Activated naive CD4-positive, alpha-beta T cell treated with anti-CD3 and anti-CD28 coated beads, Interleukin-2, amount 50 U/mL, for 16 hours (primary cell): ENCODE measurements around the gene ZBTB40.

Source experiments
- DNase-seq: peaks from one replicate; pipeline ENCODE4 v3.0.0-alpha.2; 2020

Gene ZBTB40

DNA sequence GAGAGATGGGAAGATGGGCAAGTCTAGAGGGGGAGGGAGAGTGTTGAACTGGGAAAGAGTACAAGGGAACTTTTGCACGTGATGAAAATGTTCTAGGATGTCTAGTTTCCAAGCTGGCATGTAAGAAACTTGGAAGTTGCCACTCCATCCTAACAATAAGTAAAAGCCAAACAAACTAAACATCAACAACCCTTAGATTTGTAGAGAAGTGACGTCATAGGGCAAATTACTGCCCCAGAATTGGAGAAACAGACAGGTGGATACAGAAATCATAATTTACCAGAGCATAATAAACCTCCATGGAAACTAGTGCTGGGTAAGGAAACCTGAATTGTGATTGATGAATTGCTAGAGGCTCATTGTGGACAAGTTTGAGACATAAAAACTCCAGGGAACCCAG is 14.7 kb upstream of the ZBTB40 start:
- DNase-seq: no peak

DNA sequence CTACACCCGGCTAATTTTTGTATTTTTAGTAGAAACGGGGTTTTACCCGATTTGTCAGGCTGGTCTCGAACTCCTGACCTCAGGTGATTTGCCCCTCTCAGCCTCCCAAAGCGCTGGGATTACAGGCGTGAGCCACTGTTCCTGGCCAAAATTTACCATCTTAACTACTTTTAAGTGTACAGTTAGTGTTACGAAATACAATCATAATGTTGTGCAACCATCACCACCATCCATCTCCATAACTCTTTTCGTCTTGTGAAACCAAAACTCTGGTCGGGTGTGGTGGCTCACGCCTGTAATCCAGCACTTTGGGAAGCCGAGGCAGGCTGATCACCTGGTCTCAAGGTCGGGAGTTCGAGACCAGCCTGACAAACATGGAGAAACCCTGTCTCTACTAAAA is 14.1 kb upstream of the ZBTB40 start:
- DNase-seq: no peak

DNA sequence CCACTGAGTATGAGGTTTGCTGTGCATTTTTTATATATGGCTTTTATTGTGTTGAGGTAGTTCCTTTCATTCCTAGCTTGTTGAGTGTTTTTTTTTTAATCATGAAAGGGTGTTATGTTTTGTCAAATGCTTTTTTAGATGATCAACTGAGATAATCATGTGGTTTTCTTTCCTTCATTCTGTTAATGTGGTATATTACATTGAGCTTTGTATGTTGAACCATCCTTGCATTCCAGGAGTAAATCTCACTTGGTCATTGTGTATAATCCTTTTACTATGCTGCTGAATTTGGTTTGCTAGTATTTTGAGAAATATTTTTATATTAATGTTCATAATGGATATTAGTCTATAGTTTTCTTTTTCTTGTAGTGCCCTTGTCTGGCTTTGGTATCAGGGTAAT is 11.1 kb upstream of the ZBTB40 start:
- DNase-seq: no peak

DNA sequence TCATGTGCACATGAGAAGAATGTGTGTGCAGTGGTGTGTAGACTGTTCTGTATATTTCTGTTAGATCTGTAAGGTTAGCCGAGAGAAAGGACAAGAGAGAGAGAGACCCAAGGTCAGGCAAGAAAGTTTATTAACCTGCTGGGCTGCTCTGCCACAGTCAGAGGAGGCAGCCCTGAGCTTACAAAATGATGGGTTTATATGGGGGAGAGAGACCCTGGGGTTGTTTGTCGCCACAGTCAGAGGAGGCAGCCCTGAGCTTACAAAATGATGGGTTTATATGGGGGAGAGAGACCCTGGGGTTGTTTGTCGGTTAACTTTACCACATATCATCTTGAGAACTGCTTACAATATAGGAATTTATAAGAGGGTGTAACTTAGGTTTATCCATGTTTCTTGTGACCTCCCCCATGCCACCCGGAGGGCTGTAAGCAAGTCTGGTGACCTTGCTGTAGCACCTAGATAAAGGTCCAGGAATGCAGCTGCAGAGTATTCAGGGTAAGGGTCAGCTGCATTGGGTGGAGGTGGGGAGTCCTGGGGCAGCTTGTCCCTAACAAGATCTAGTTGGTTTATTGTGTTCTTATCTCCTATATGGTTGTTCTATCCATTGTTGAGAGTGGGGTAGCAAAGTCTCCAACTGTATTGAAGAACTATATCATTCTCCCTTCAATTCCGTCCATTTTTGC is 9.3 kb upstream of the ZBTB40 start:
- DNase-seq: no peak

DNA sequence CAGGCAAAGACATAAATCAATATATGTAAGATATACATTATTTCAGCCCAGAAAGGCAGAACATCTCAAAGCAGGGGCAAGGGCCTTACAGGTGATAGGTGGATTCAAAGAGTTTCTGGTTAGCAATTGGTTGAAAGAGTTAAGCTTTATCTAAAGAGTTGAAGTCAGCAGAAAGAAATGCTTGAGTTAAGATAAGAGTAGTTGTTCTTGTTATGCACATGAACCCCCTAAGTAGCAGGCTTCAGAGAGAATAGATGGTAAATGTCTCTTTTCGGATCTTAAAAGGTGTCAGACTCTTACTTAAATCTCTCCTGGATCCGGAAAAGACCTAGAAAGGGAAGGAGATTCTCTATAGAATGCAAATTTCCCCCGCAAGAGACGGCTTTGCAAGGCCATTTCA is 8.3 kb upstream of the ZBTB40 start:
- DNase-seq: no peak

DNA sequence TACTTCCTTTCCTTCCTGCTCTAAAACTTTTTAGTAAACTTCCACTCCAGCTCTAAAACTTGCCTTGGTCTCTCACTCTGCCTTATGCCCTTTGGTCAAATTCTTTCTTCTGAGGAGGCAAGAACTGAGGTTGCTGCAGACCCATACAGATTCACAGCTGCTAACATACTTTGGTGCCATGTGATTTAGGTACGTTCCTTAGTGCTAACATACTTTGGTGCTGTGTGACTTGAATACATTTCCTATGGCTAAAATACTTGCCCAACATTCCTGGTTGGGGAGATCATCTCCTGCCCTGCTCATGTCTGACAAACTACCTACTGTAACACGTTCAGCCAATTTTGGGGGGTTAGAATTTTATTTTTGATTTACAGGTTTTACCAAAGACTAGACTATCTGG is 6.8 kb upstream of the ZBTB40 start:
- no peak for DNase-seq

DNA sequence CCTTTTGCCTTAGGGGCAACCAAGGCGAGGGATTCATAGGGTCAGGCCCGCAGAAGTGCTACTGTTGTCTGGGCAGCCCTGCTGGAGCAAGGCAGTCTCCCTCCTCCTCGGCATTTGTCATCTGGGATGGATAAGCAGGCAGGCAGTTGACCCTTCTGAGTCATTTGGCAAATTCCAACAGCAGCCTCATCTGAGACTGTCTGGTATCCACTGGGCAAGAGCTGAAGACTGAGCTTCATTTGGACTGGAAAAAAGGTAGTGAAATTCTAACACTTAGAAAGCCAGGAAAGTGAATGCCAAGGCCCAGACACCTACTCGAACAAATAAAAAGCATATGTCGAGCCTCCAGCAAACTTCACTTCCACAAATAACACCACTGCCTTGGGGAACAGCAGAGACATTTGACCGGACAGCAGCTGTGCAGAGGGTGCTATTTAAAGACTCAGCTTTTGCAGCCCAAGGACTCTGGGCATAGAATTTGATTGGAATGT is 4.0 kb upstream of the ZBTB40 start:
- DNase-seq: no peak

DNA sequence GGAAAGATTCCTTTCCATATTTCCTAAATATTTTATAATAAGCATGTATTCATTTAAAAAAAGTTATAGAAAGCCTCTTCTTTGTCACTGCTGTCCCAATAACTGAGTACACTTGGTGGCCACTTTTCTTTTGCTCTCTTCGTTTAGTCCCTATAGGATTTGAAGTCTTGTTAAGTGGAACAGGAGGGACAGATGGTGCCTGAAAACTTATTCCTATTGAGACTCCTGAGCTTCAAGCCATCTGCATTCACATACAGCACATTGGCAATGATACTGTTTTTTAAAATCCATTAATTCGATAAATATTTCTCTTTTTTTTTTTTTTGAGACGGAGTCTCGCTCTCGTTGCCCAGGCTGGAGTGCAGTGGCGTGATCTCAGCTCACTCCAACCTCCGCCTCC is 2.0 kb upstream of the ZBTB40 start:
- no peak for DNase-seq

DNA sequence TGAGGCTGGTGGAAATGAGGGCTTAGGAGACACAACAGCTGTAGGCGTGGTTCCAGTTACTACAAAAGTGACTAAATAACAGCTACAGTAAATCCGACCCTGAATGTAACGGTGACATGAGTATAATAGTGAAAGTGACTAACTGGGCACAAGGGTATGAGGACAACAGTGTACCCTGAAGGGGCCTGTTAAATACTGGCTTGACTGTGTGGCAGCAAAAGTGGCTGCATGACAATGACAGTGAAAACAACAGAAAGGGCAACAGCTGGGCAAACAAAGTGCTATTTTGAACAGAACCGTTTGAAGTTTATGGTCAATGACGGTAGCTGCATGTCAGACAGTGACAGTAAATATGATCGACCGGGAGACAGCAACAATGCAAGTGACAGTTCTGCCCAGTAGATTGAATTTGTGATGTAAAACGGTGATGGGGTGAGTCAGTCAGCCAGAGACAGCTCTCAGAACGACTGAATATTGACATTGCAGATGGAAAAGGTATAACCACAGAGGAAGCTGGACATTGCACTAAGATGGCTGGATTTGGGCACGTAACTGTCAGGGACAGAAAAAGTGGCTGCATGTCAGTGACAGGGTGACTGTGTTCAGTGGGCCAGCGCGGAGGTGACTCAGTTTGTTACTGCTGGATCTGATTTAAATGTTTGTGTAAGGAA is 1.2 kb upstream of the ZBTB40 start:
- DNase-seq: no peak

DNA sequence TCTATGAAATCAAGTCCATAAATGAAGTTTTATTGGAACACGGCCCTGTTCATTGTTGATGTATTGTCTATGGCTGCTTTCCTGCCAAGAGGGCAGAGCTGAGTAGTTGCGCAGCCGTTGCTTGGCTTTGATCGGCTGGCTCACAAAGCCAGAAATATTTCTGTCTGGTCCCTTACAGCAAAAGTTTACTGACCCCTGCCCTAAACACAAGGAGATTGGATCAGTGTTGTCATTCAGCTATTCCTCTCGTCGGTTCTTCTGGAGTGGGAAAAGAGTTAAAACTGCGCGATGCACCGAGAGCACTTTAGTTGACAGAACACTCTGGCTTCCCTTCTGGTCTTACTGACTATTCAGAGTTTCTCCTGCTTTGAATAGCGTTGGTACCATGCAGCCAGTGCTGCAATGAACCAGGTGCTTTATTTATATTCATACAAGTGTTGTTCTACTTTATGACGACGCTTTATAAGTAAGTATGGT is 868 bp downstream of the ZBTB40 start:
- no peak for DNase-seq

DNA sequence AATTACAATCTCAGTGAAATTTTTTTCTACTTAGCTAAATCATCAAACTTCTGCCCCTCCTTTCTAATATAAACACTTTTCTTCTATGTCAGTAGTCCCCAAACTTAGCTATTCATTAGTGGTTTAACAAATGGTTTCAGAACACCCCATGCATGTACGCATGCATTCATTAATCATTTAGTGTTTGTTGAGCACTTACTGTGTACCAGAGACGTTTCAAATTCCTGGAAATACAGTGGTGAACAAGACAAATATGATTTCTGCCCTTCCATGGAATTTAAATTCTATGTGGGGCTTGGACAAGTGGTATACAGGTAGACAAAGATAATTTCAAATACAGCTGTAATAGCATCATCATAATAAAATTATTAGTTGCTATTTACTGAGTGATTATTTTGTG is 1.5 kb downstream of the ZBTB40 start:
- no peak for DNase-seq

DNA sequence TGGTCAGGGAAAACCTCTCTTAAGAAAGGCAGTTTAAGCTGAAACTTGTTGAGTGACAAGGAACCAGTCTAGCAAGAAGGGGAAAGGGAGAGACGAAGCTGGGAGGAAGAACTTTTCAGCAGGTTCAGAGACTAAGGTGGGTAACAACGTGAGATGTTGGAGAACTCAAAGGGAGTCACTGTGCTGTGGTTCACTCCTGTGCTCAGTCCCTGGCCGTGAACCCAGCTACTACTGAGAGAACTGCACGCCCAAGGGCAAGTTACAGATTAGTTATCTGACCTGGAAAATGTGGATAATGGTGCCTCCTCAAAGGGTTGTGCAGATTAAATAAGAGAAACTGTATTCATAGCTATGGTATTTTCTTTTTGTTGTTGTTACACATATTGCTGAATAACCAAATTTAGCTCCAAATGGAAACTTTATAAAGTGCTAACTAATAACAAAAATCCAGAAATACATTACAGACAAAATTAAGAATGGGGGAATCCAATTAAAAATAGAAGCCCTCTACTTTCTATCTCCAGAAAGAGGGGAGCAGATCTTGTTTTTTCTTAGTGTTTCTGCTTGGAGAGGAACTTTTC is 2.9 kb downstream of the ZBTB40 start:
- DNase-seq: no peak

DNA sequence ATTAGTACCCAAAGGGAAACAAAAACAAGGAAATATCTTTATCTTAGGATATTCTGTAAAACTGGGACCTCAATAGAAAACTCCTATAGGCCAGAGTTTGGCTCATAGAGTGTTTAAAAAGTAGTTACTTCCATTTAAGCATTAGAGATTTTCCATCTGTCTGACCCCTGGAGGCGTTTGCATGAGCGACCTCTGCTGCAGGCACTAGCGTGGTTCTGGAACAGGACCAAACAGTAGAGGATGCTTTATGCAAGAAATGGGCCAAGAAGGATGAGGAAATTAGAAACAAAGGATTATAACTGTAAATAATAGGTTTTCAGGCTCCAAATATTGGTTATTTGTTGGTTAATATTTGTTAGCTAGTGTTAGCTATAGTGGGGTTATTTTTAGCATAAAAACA is 5.7 kb downstream of the ZBTB40 start:
- DNase-seq: no peak

DNA sequence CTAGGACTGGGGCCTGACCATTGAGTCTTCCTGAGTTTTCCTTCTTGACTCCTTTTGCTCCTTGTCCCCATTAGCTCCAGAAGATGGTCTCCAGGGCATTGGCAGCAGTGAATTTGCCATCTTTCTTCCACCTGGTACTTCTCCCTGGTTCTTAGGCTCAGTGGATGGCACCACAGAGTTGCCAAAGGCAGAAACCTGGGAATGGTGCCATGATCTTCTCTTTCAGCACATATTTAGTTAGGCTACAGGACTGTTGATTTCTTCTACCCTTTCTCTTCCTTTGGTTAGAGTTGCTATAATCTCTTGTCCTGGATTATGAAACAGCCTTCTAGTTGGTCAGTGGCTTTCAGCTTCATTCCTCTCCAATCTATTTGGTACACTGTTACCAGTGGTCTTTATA is 6.2 kb downstream of the ZBTB40 start:
- DNase-seq: no peak

DNA sequence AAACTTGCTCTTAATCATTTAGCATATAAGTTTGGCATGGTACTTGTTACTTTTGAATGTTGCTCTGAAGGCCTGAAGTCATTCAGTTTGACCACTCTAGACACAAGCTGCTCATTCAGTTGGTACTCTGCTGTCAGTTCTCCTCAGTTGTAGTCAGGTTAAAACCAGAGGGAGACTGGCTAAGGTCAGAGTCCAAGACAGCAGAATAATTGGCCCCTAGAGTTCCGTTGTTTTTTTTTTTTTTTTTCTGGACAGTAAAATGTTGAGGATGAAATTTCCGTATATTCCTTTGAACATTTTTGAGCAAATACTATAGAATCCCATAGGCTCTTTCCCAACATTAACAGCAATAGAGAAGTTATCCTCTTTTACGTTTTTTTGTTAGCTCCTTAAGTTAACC is 9.4 kb downstream of the ZBTB40 start:
- no peak for DNase-seq

DNA sequence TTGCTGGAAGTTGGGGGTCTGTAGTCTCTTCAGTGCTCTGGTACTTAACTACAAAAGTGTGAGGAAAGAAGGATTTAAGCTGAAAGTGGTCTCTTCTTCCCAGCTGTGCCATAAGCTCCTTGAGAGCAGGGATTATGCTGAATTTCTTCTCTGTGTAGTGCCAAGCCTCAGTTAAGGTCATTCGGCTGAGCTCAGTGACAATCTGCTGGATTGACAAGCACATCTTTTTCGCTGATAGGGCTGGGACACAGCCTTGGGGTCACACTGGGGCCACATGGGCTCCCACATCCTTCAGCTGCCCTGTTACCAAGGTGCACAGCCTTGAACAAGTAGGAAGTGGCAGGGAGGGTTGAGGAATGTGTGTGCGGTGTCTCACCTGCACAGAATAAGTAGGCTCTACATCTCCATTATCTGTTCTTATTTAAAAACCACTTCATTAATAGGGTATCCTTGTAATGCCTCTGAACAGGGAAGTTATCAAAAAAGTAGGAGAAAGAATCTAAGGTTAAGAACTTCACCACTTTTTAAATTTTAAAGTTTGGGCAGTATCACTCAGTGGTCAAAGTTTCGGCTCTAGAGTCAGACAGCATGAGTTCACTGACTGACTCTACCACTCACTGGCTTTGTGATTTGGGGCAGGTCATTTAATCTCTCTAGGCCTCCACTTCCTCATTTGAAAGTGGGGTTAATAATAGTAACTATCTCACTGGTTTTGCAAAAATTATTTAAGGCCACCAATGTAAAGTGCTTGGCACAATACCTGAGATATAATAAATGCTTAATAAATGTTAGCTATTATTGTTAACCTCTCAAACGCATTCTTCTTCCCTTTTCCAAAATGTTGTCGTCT is 10.3 kb downstream of the ZBTB40 start:
- DNase-seq: no peak

DNA sequence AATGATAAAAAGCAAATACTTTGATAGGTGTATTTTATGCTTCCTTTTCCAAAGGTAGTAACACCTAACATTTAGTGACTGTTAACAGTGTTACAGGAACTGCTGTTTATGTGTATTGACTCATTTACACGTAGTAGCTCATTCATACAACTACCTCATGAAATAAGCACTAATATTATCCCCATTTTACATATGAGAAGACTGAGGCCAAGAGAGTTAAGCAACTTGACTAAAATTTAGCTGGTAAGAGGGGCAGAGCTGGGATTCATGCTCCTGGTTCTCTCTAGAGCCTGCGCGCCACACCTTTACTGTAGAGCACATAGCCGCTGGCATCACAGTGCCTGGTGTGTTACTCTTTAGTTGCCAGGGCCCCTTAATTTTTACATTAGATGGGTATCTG is 11.3 kb downstream of the ZBTB40 start:
- DNase-seq: no peak

DNA sequence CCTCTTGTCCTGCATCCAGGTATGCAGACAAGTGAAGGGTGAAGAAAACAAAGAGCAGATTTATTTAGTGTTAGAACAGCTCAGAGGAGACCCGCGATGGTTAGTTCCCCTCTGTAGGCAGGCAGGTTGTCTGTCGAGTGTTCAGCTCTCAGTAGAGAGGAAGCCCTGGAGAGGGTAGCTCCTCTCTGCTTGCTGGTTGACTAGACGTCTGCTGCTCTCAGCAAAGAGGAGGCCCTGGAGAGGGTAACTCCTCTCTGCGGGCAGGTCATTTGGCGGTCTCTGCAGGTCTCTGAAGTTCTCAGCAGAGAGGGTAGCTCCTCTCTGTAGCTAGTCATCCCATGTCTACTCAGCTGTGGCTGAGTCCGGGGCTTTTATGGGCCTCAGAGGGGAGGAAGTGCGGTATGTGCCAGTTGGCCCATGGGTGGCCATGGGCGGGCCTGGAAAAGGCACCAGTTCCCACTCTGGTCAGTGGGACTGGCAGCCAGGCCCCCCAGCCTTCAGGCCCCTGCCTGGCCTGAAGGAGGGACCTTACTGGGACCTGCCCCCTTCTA is 13.4 kb downstream of the ZBTB40 start:
- no peak for DNase-seq

DNA sequence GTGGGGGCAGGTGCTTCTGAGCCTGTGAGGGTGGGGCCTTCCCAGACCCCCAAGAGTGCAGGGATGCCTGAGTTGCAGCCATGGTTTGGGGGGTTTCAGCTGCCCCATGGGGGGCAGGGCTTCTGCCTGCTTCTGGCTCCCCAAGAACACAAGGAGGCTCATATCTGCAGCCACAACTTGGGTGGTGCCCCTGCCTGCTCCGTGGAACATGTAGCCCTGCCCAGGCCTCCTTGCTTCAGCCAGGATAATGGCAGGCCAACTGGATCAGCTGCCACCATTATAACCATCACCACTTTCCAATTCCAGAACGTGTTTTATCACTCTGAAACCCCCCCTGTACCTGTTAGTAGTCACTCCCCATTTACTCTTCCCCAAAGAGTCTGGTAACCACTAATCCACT is 14.0 kb downstream of the ZBTB40 start:
- DNase-seq: no peak

DNA sequence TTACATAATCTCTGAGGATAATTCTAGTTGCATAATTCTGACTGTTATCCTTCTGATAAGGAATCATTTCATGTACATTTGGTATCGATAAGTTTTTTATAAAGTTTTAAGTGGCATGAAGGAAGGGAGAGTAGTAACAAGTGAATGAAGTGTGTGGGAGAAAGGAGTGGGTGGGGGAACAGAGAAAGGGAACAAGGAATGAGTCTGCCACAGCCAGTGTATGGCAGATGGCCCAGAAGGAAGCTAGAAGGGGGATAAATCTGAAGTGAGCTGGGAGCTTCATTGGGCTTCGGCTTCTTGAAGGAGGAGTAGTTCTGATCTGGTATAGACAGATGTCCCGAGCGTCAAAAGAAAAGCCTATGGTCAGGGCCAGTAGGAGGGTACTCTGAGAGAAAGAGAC is 18.6 kb downstream of the ZBTB40 start:
- no peak for DNase-seq

DNA sequence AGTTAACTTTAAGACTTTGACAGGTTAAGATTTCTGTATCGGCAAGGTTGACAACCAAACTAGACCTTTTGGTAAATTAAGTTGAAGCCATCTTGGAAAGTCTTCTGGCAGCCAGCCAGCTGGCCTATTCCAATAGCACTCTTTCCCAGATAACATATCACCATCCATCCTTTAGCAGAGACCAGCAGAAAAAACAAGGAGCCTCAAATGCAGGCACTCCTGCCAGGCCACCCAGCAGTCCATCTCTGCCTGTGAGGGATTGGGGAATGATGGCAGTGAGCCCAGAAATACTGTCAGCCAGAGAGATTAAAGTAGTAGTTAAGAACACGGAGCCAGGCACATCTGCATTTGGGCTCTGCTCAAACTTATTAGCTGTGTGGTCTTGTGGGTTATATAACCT is 19.4 kb downstream of the ZBTB40 start:
- no peak for DNase-seq

DNA sequence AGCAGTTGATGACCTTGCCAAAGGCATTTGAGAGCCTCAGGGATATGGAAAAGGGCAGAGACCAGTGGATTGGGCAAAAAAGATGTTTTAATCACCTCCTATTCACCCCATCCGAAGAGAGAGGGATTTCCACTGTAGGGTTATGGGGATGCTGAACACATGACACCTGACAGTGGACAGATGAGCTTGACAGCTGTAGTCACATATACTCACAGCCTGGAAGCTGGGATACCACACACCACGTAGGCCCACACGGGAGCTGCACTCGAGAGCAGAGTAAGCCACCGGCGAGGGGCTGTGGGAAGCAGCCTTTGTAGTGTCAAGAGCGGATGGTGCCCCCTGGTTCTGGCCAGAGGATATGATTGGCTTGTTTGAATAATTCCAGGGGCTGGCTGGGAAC is 20.0 kb downstream of the ZBTB40 start:
- no peak for DNase-seq

DNA sequence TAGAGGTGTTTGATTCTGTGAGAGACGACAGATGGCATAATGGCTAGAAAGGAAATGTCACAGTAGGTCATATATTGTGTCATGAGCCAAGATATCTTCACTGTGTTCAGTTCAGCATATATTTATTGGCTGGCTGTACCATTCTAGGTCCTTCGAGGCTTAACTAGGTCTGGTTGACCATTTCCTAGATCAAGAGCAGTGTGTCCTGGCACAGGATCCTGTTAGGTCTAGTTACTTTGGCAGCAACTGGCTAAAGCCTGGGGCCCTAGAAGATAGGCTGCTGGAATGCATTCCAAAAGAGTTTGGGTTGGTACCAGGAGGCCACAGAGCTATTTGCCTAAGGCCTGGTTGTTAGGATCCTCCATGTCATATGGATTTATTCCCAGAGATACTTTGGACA is 20.9 kb downstream of the ZBTB40 start:
- no peak for DNase-seq
